WTC11 (cell line): ENCODE results near the gene ABLIM2.

ENCODE experiments used
- CTCF ChIP-seq: fragments of 200-600 bp; IDR thresholded peaks from 2 replicates; pipeline ENCODE4 v1.8.0; 2022; ENCODE audit warnings: antibody characterized with exemption
- FOXK1 ChIP-seq: sonication (generic); formaldehyde crosslinking; IDR thresholded peaks from 2 replicates; pipeline ENCODE4 v1.8.0; 2022; ENCODE audit warnings: mild to moderate bottlenecking, moderate library complexity, missing genetic modification reagents
- FOXP4 ChIP-seq: sonication (generic); formaldehyde crosslinking; IDR thresholded peaks from 2 replicates; pipeline ENCODE4 v1.8.0; 2022; ENCODE audit warnings: mild to moderate bottlenecking, missing genetic modification reagents
- GABPB1 ChIP-seq: sonication (generic); formaldehyde crosslinking; IDR thresholded peaks from 2 replicates; pipeline ENCODE4 v1.8.1; 2023; ENCODE audit warnings: mild to moderate bottlenecking, missing genetic modification reagents
- USF2 ChIP-seq: sonication (generic); formaldehyde crosslinking; IDR thresholded peaks from 2 replicates; pipeline ENCODE4 v1.8.1; 2023; ENCODE audit warnings: mild to moderate bottlenecking, missing genetic modification reagents, moderate library complexity
- ZNF121 ChIP-seq: sonication (generic); formaldehyde crosslinking; IDR thresholded peaks from 2 replicates; pipeline ENCODE4 v1.8.0; 2023; ENCODE audit warnings: missing genetic modification reagents
- ZNF232 ChIP-seq: sonication (generic); formaldehyde crosslinking; IDR thresholded peaks from 2 replicates; pipeline ENCODE4 v1.8.0; 2022; ENCODE audit warnings: mild to moderate bottlenecking, missing genetic modification reagents
- TF ChIP-seq, protein P1 (sequence below): sonication (generic); formaldehyde crosslinking; conservative IDR thresholded peaks from 2 replicates; pipeline ENCODE4 v1.8.1; 2022; ENCODE audit warnings: mild to moderate bottlenecking, missing genetic modification reagents
- TF ChIP-seq, protein P2 (sequence below): sonication (generic); formaldehyde crosslinking; IDR thresholded peaks from 2 replicates; pipeline ENCODE4 v1.8.1; 2023; ENCODE audit warnings: mild to moderate bottlenecking, missing genetic modification reagents, borderline replicate concordance

DNA sequence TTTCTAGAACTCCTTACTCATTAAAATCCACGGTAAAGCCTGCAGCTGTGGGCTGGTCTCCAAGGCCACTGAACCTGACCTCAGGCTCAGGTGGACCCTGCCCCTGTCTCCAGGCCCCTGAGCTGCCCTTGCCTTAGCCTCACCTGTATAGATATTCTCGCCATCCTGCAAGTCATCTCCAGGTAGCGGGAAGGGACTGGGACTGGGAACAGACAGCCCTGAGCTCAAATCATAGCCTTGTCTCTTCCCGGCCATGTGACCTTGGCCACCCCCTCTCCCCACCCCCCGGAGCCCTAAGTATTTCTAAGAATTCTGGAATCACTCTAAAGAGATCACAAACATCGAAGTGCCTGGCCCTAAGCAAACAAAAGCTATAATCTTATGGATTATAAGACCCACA, 17.7 kb downstream of the ABLIM2 start:
- TF ChIP-seq USF2 (CRISPR knock-in tag) (peak; percentile 50), FOXP4 (CRISPR knock-in tag) (no peak), CTCF (no peak), ZNF121 (no peak), GABPB1 (CRISPR knock-in tag) (no peak), ZNF232 (CRISPR knock-in tag) (no peak), FOXK1 (no peak)
- TF ChIP-seq, protein P1, sequence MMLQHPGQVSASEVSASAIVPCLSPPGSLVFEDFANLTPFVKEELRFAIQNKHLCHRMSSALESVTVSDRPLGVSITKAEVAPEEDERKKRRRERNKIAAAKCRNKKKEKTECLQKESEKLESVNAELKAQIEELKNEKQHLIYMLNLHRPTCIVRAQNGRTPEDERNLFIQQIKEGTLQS, result no peak
- TF ChIP-seq, protein P2, sequence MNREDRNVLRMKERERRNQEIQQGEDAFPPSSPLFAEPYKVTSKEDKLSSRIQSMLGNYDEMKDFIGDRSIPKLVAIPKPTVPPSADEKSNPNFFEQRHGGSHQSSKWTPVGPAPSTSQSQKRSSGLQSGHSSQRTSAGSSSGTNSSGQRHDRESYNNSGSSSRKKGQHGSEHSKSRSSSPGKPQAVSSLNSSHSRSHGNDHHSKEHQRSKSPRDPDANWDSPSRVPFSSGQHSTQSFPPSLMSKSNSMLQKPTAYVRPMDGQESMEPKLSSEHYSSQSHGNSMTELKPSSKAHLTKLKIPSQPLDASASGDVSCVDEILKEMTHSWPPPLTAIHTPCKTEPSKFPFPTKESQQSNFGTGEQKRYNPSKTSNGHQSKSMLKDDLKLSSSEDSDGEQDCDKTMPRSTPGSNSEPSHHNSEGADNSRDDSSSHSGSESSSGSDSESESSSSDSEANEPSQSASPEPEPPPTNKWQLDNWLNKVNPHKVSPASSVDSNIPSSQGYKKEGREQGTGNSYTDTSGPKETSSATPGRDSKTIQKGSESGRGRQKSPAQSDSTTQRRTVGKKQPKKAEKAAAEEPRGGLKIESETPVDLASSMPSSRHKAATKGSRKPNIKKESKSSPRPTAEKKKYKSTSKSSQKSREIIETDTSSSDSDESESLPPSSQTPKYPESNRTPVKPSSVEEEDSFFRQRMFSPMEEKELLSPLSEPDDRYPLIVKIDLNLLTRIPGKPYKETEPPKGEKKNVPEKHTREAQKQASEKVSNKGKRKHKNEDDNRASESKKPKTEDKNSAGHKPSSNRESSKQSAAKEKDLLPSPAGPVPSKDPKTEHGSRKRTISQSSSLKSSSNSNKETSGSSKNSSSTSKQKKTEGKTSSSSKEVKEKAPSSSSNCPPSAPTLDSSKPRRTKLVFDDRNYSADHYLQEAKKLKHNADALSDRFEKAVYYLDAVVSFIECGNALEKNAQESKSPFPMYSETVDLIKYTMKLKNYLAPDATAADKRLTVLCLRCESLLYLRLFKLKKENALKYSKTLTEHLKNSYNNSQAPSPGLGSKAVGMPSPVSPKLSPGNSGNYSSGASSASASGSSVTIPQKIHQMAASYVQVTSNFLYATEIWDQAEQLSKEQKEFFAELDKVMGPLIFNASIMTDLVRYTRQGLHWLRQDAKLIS, result no peak
